GM23338 (cell line): ENCODE results near the gene ADM2. TPM values are rescaled to one million over a fixed set of nuclear protein-coding genes. Genes with fewer than 3 reads are reported as not detected.
A peak's percentile ranks its signal among the peaks of the same experiment; 100 is the strongest.

ENCODE experiments used
- ATAC-seq: fragments of 200-7000 bp; cut with Tn5 transposase; 3 replicates; pipeline ENCODE4 v1.9.1; 2020
- DNase-seq: peaks from one replicate; pipeline ENCODE4 v3.0.0-alpha.2; 2015; ENCODE audit warnings: low spot score
- H2AFZ ChIP-seq: fragments of 200-600 bp; sonication (generic); 2 replicates; pipeline ENCODE4 v1.8.0; 2016; ENCODE audit warnings: antibody characterized with exemption, mild to moderate bottlenecking, moderate library complexity
- H3F3A ChIP-seq: fragments of 200-600 bp; sonication (generic); replicated peaks from 2 replicates; pipeline ENCODE4 v1.8.0; 2017; ENCODE audit warnings: antibody characterized with exemption, mixed run types, low read depth
- H3K27ac ChIP-seq: fragments of 200-600 bp; sonication (generic); 2 replicates; pipeline ENCODE4 v1.6.1; 2016; ENCODE audit warnings: low read depth
- H3K27me3 ChIP-seq: fragments of 200-600 bp; sonication (generic); 2 replicates; pipeline ENCODE4 v1.8.0; 2016; ENCODE audit warnings: mild to moderate bottlenecking, mixed run types, moderate library complexity; ENCODE audit not compliant: insufficient read depth
- H3K36me3 ChIP-seq: fragments of 200-600 bp; sonication (generic); 2 replicates; pipeline ENCODE4 v1.8.0; 2016; ENCODE audit warnings: mild to moderate bottlenecking; ENCODE audit not compliant: insufficient read depth
- H3K4me1 ChIP-seq: fragments of 200-600 bp; sonication (generic); 2 replicates; pipeline ENCODE4 v1.8.0; 2016; ENCODE audit warnings: mild to moderate bottlenecking, moderate library complexity; ENCODE audit not compliant: insufficient read depth
- H3K4me2 ChIP-seq: fragments of 200-600 bp; sonication (generic); 2 replicates; pipeline ENCODE4 v1.7.1; 2017; ENCODE audit warnings: mixed run types
- H3K4me3 ChIP-seq: fragments of 200-600 bp; sonication (generic); 2 replicates; pipeline ENCODE4 v1.6.1; 2016; ENCODE audit warnings: mixed run types
- H3K79me2 ChIP-seq: fragments of 200-600 bp; sonication (generic); replicated peaks from 2 replicates; pipeline ENCODE4 v1.8.0; 2017; ENCODE audit warnings: mild to moderate bottlenecking; ENCODE audit not compliant: insufficient read depth
- H3K9me2 ChIP-seq: fragments of 200-600 bp; sonication (generic); 2 replicates; pipeline ENCODE4 v1.8.0; 2017; ENCODE audit not compliant: insufficient read depth
- H4K20me1 ChIP-seq: fragments of 200-600 bp; sonication (generic); replicated peaks from 2 replicates; pipeline ENCODE4 v1.8.0; 2017; ENCODE audit warnings: mild to moderate bottlenecking; ENCODE audit not compliant: insufficient read depth
- H3K27ac Mint-ChIP-seq: 2 replicates; pipeline ENCODE4 v1.8.0; 2020; ENCODE audit warnings: inconsistent platforms, mild to moderate bottlenecking, moderate library complexity, mixed read lengths
- H3K27me3 Mint-ChIP-seq: 3 replicates; pipeline ENCODE4 v1.8.0; 2022; ENCODE audit warnings: low read depth, mild to moderate bottlenecking, moderate library complexity, mixed read lengths, inconsistent platforms; ENCODE audit not compliant: insufficient read depth, poor library complexity
- H3K36me3 Mint-ChIP-seq: 3 replicates; pipeline ENCODE4 v1.8.0; 2021; ENCODE audit warnings: low read depth, mild to moderate bottlenecking, inconsistent platforms, moderate library complexity, mixed read lengths
- H3K4me1 Mint-ChIP-seq: 3 replicates; pipeline ENCODE4 v1.8.0; 2020; ENCODE audit warnings: mild to moderate bottlenecking, inconsistent platforms, mixed read lengths
- H3K4me3 Mint-ChIP-seq: 3 replicates; pipeline ENCODE4 v1.8.0; 2021; ENCODE audit warnings: moderate library complexity, mild to moderate bottlenecking, inconsistent platforms, mixed read lengths
- H3K9me3 Mint-ChIP-seq: 3 replicates; pipeline ENCODE4 v1.8.0; 2020; ENCODE audit warnings: moderate library complexity, mild to moderate bottlenecking, inconsistent platforms, mixed read lengths
- CREB1 ChIP-seq: fragments of 250-450 bp; sonication (Bioruptor Pico); IDR thresholded peaks from 2 replicates; pipeline ENCODE4 v1.5.0; 2020; ENCODE audit warnings: low read depth, mild to moderate bottlenecking, moderate library complexity
- CTCF ChIP-seq, 2 experiments: fragments of 200-600 bp in 1 of 2; sonication (generic) in 1 of 2; conservative IDR thresholded peaks; 2 replicates each; pipeline versions ENCODE4 v1.5.1 to v1.6.1; 2016 to 2017; ENCODE audit warnings: antibody characterized with exemption in 2 of 2, low read depth in 2 of 2, mild to moderate bottlenecking in 2 of 2, moderate library complexity in 1 of 2
- ETS1 ChIP-seq: IDR thresholded peaks from 2 replicates; pipeline ENCODE4 v1.6.1; 2016; ENCODE audit warnings: antibody characterized with exemption
- EZH2 ChIP-seq: fragments of 200-600 bp; sonication (generic); IDR thresholded peaks from one replicate; pipeline ENCODE4 v1.8.0; 2017; ENCODE audit warnings: antibody characterized with exemption, mild to moderate bottlenecking, low read depth; ENCODE audit not compliant: unreplicated experiment
- EZH2phosphoT487 ChIP-seq: fragments of 200-600 bp; sonication (generic); IDR thresholded peaks from one replicate; pipeline ENCODE4 v1.8.1; 2018; ENCODE audit warnings: antibody characterized with exemption; ENCODE audit not compliant: unreplicated experiment
- JUNB ChIP-seq: IDR thresholded peaks from one replicate; pipeline ENCODE4 v1.6.1; 2016; ENCODE audit warnings: antibody characterized with exemption; ENCODE audit not compliant: unreplicated experiment
- NANOG ChIP-seq: IDR thresholded peaks from 2 replicates; pipeline ENCODE4 v1.6.1; 2016; ENCODE audit warnings: antibody characterized with exemption, borderline replicate concordance
- POLR2AphosphoS5 ChIP-seq: IDR thresholded peaks from 2 replicates; pipeline ENCODE4 v1.6.1; 2016; ENCODE audit warnings: antibody characterized with exemption, low read depth
- REST ChIP-seq: IDR thresholded peaks from one replicate; pipeline ENCODE4 v1.6.1; 2018; ENCODE audit warnings: antibody characterized with exemption; ENCODE audit not compliant: unreplicated experiment
- STAT1 ChIP-seq: IDR thresholded peaks from one replicate; pipeline ENCODE4 v1.6.1; 2016; ENCODE audit warnings: antibody characterized with exemption; ENCODE audit not compliant: unreplicated experiment
- ZNF114 ChIP-seq: fragments of 250-450 bp; sonication (Bioruptor Pico); IDR thresholded peaks from 2 replicates; pipeline ENCODE4 v1.5.0; 2020; ENCODE audit warnings: mild to moderate bottlenecking, moderate library complexity
- ZNF331 ChIP-seq: fragments of 250-450 bp; sonication (Bioruptor Pico); IDR thresholded peaks from 2 replicates; pipeline ENCODE4 v1.5.0; 2020; ENCODE audit warnings: low read depth, mild to moderate bottlenecking, moderate library complexity
- ZNF462 ChIP-seq: fragments of 250-450 bp; sonication (Bioruptor Pico); IDR thresholded peaks from 2 replicates; pipeline ENCODE4 v1.5.0; 2020; ENCODE audit warnings: mild to moderate bottlenecking, moderate library complexity
- polyA plus RNA-seq: library from polyadenylated mRNA; unstranded; fragments of >200 nt; fragmentation: Nextera tagmentation; extraction: Ambion mirVana; gene quantifications from 2 replicates; pipeline ENCODE4 v1.2.1, GENCODE V29; 2016
- total RNA-seq: library from RNA; depleted of rRNA; stranded (reverse); fragments of >200 nt; shearing (Covaris generic); gene quantifications from 2 replicates; pipeline ENCODE4 v1.2.3, GENCODE V29; 2014

Gene ADM2
- total and polyA plus RNA-seq, 2 experiments from 2014 or later: 3.3 to 7.1 TPM

GRCh38 chr22:50524676-50525103 lies 43.3 kb downstream of the ADM2 start:
- Histone ChIP-seq H3K4me3 (peak overlapping the region; percentile 84), H3K79me2 (no peaks in the 10 kb centered on the region), H3K27me3 (peaks cover 31% of the 10 kb centered on the region), H3F3A (peaks cover 4% of the 10 kb centered on the region), H3K4me1 (no peaks in the 10 kb centered on the region; the same call in 1 of the 2 replicates), H3K27ac (no peak overlapping the region), H3K36me3 (no peaks in the 10 kb centered on the region; the same call in 1 of the 2 replicates), H3K9me2 (no peaks in the 10 kb centered on the region), H3K4me2 (peak overlapping the region; percentile 94), H4K20me1 (no peaks in the 10 kb centered on the region; the same call in 1 of the 2 replicates), H2AFZ (no peak overlapping the region; the same call in 1 of the 2 replicates)
- peak overlapping the region; percentile 78 for H3K27ac Mint-ChIP-seq
- peaks cover 13% of the 10 kb centered on the region for H3K36me3 Mint-ChIP-seq
- H3K9me3 Mint-ChIP-seq: peaks cover 4% of the 10 kb centered on the region; the same call in 2 of the 3 replicates
- TF ChIP-seq EZH2phosphoT487 (no peak), STAT1 (no peak), CREB1 (CRISPR knock-in tag) (no peak), NANOG (no peak), ZNF331 (CRISPR knock-in tag) (no peak), POLR2AphosphoS5 (no peak), JUNB (no peak), CTCF (conservative IDR thresholded peaks at IDR 0.05; ENCODE audit: low read depth in 2 of 2) (no peak), ZNF462 (no peak), ZNF114 (no peak), REST (no peak), ETS1 (no peak), EZH2 (no peak)
- peaks cover 11% of the 10 kb centered on the region for H3K4me1 Mint-ChIP-seq
- DNase-seq: no peak
- ATAC-seq: no peak
- peak overlapping the region; percentile 89 for H3K4me3 Mint-ChIP-seq
- H3K27me3 Mint-ChIP-seq: peaks cover 36% of the 10 kb centered on the region
